HAP-1 (cell line): ENCODE measurements around the gene NUP153.

Experiments used
- DNase-seq, 2 experiments: peaks; one replicate each; pipeline ENCODE4 v3.0.0-alpha.2; 2016 to 2020; ENCODE audit warnings: low spot score in 2 of 2
- H3K27me3 ChIP-seq: fragments of 250-450 bp; sonication (Bioruptor Pico); 2 replicates; pipeline ENCODE4 v1.5.1; 2020; ENCODE audit warnings: low read depth, mild to moderate bottlenecking, moderate library complexity
- H3K36me3 ChIP-seq: fragments of 250-450 bp; sonication (Bioruptor Pico); replicated peaks from 2 replicates; pipeline ENCODE4 v1.5.1; 2020; ENCODE audit warnings: mild to moderate bottlenecking
- H3K4me1 ChIP-seq: fragments of 250-450 bp; sonication (Bioruptor Pico); 2 replicates; pipeline ENCODE4 v1.5.1; 2020; ENCODE audit warnings: mild to moderate bottlenecking
- H3K4me3 ChIP-seq: fragments of 250-450 bp; sonication (Bioruptor Pico); 2 replicates; pipeline ENCODE4 v1.5.1; 2020; ENCODE audit warnings: mild to moderate bottlenecking, moderate library complexity
- H3K9me3 ChIP-seq: fragments of 250-450 bp; sonication (Bioruptor Pico); 2 replicates; pipeline ENCODE4 v1.5.1; 2020; ENCODE audit warnings: mild to moderate bottlenecking, moderate library complexity
- in situ Hi-C: fragments of 300-500 bp; cut with MboI; formaldehyde crosslinking; loops from 3 replicates; pipeline ENCODE4 v1.14.3; 2020; ENCODE audit warnings: low sequenced_read_pairs, inconsistent platforms, mixed read lengths

The NUP153 gene

GRCh38 chr6:17574866-17575560, 131.7 kb downstream of the NUP153 start:
- H3K36me3 ChIP-seq, result no peaks in the 10 kb centered on the region

GRCh38 chr6:17565399-17565798, 141.3 kb downstream of the NUP153 start:
- in situ Hi-C loops, result no loop called here
- Histone ChIP-seq H3K4me1 (no peaks in the 10 kb centered on the region), H3K36me3 (no peaks in the 10 kb centered on the region), H3K4me3 (no peak overlapping the region), H3K27me3 (no peaks in the 10 kb centered on the region), H3K9me3 (peaks cover 10% of the 10 kb centered on the region; the same call in 1 of the 2 replicates)
- no peak for DNase-seq

More at GRCh38 chr6:17574866-17575560, 131.7 kb downstream of the NUP153 start:
- in situ Hi-C loops, result loop anchor here (25.0 kb wide), 1 partner anchor 237 kb away; no protein-coding TSS in a partner anchor
- DNase-seq, result no peak
- H3K27me3 ChIP-seq, result no peaks in the 10 kb centered on the region
- H3K4me1 ChIP-seq, result no peaks in the 10 kb centered on the region
- no peak overlapping the region for H3K4me3 ChIP-seq
- no peaks in the 10 kb centered on the region for H3K9me3 ChIP-seq
